HG03060 (cell line): Measurements from ENCODE around the gene MEGF8.

Experiments
- ATAC-seq: cut with Tn5 transposase; IDR thresholded peaks from one replicate; pipeline ENCODE4 v1.9.1; 2021; ENCODE audit warnings: low read depth, moderate number of reproducible peaks; ENCODE audit not compliant: unreplicated experiment

MEGF8 gene

DNA sequence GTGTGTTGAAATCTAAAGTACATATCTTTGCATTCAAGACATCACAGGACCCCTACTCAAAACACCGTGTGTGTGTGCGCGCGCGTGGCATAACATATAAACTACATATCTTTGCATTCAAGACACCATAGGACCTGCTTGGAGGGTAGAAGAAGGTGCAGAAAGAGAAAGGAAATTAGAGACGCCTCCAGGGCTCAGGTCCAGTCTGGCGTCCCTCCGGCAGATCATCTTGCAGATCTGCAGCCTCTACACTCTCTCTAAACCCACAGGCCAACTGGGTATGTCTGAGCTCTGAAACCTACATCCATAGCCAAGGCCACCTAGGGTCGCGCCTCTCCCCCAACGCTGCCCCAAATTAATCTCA is 22.4 kb upstream of the MEGF8 start:
- no peak for ATAC-seq

DNA sequence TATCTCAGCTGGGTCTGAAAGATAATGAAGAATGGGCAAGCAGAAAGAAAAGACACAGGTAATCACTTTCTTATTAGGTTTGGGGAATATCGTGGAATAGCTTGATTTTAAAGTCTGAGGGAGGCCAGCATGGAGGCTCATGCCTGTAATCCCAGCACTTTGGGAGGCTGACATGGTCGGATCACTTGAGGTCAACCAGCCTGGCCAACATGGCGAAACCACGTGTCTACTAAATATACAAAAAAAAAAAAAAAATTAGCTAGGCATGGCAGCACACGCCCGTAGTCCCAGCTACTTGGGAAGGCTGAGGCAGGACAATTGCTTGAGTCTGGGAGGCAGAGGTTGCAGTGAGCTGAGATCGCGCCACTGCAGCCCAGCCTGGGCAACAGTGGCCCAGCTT is 21.6 kb upstream of the MEGF8 start:
- no peak for ATAC-seq

DNA sequence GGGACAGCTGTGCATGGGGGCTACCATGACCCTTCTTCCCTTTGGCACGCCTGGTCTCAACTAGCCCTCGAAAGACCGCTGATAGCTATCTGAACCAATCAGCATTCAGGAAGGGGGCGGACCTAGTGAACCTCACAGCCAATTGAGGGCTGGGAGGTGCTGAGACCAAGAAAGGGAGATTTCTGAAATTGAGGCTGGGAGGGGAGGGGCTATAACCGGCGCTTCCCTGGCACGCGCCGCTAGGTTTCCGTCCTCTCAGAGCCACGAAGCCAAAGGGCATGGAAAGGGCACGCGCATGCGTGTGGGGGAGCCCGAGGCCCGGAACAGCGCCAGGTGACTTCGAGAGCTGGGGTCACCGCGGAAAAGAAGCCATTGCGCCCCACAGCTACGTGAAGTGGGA is 18.8 kb upstream of the MEGF8 start:
- ATAC-seq: no peak

DNA sequence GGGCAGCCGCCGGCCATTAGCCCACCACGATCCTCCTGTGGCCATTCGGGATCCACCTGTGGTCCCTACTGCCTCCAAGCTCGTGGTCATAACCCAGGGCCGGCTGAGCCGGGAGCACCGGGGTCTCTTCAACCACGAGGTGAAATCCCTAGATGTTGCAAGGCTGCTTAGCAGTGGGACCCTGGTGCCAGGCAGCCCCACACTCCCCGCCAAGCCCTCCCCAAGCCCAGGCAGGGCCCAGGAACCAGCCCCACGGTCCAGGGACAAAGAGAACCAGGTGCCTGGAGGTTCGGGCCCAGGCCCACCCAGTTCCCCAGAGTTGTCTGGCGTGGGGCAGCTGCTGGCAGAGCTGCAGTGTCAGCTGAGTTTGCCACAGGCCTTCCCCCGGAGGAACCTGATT is 15.7 kb upstream of the MEGF8 start:
- no peak for ATAC-seq

DNA sequence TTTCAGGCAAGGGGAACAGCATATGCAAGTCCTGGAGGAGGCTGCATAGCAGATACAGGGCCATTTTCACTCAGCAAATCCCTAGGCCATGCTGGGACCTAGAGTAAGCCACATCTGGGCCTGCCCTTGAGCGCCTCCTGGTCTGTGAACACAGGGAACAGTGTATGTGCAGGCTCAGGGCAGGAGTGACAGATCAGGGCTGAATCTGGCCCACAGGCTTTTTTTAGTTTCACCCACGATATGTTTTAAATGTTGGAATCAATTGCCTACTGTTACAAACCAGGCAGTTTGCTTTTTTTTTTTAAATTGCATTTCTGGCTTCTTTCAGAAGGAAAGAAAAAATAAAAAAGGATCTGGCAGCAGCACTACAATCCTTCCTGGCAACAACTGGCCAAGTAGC is 13.8 kb upstream of the MEGF8 start:
- ATAC-seq: no peak

DNA sequence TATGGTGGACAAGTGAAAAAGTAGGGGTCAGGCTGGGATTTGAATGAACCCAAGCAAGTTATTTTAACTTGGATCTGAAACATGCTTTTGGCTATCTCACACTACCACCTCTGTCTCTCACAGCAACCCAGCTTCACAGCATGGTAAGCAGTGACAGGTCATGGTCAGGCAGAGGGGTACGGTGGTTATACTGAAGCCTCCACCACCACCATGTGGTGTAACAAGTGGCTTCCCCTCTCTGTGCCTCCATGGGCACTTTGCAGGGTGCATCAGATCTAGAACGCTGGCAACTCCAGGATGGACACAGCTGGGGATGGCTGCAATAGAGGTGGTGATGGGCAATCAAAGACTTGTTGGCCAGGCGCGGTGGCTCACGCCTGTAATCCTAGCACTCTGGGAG is 13.1 kb upstream of the MEGF8 start:
- no peak for ATAC-seq

DNA sequence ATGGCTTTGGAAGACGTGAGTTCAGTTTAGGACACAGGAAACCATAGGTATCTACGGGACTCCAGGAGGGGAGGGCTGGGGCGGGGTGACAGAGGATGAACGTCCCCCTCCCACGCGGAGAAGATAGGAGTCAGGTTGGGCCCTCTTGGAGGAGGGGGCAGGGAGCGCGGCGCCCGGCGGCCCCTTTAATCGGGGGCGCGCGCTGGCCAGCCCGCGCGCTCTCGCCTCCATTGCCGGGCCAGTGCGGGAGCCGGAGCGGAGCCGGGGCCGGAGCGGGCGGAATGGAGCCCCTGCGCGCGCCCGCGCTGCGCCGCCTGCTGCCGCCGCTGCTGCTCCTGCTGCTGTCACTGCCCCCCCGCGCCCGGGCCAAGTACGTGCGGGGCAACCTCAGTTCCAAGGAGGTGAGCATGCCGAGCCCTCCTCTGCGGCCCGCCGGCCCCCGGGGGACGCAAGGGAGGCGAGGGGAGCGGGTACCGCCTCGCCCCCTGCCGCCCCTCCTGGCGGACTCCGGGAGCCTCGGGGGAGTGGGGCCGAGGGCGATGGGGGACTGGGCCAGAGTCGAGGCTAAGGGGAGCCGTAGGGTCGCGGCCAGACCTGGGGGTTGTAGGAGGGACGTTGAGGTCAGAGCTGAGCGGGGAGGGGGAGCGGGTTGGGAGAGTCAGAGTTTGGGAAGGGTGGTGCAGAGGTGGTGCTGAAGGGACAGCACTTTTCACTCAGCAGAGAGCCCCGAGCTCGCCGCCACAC is 12.2 kb upstream of the MEGF8 start, which contains the start of gene TMEM145:
Gene TMEM145, plus strand, starts transcription at position 214 of the 744 bp plus-strand sequence. Its CDS starts 68 bp downstream, at position 282.
- ATAC-seq: no peak

DNA sequence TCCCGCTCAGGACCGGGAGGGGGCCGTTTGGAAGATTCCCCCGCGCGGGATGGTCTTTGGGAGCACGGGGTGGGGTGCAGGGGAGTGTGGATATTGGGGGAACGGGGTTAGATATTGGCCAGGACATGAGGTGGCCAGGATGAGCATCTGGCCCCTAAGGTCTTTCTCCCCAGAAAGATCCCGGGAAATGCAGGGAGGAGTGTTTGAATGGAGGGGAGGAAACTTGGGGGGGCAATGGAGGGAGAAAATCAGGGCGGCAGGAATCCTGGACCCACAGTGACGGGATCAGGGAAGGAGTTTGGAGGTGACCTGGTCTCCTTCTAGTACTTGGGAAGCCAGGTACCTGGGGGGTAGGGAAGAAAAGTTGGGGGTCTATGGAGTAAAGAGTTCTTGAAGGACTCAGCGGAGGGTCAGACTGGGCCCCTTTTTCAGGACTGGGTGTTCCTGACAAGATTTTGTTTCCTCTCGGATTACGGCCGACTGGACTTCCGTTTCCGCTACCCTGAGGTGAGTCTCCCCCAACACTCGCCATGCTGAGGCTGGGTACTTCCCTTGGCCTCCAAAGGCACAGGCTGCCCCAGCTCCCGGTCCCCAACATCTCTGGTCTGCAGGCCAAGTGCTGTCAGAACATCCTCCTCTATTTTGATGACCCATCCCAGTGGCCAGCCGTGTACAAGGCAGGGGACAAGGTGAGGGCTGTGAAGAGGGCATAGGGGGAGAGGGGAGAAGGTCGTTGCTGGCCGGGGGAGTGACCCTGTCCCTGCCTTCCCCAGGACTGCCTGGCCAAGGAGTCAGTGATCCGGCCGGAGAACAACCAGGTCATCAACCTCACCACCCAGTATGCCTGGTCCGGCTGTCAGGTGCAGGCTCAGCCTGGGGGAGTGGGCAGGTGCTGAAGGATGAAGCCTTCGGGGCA is 11.3 kb upstream of the MEGF8 start:
- ATAC-seq: no peak

DNA sequence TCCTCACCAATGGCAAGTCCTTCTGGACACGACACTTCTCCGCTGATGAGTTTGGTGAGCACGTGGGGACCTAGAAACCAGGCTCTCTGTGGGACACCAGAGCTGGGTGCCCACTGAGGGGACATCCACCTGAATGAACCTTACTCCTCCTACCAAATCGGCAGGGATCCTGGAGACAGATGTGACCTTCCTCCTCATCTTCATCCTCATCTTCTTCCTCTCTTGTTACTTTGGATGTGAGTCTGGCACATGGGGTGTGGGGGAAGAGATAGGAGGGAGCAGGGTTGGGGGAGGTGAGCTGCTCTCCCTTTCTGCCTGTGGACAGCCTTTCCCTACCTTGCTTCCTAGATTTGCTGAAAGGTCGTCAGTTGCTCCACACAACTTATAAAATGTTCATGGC is 10.4 kb upstream of the MEGF8 start:
- ATAC-seq: no peak

DNA sequence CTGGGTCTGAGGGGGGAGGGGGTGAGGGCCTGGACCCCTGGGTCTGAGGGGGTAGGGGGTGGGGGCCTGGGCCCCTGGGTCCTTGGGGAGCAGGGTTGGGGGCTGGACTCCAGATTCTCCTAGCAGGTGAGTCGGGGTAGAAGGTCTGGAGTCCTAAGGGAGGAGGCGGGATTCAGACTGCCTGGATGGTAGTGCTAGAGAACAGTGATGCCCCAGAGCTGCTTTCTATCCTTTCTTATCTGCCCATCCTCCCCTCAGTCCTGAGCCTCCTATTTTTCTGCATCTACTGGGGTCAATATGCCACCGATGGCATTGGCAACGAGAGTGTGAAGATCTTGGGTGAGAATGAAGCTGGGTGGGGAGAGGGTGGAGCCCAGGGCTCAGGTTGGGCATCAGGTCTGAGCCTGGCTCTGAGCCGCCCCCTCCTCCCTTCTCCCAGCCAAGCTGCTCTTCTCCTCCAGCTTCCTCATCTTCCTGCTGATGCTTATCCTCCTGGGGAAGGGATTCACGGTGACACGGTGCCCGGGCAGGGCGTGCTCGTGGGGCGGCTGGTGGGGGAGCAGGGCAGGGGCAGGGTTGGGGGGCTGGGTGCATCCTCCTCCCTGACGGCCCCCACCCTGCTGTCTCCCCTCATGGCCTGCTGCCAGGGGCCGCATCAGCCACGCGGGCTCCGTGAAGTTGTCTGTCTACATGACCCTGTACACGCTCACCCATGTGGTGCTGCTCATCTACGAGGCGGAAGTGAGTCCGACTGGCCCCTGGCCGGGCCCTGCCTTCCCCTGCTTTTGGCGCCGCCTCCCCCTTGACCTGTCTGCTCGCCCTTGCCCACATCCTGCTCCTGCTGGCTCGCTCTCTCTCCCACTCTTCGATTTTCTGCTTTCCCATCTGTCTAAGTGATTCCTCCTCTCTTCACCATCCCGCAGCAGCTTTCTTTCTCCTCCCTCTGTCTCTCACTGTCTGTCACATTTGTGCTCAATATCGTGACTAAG is 8.9 kb upstream of the MEGF8 start:
- no peak for ATAC-seq

DNA sequence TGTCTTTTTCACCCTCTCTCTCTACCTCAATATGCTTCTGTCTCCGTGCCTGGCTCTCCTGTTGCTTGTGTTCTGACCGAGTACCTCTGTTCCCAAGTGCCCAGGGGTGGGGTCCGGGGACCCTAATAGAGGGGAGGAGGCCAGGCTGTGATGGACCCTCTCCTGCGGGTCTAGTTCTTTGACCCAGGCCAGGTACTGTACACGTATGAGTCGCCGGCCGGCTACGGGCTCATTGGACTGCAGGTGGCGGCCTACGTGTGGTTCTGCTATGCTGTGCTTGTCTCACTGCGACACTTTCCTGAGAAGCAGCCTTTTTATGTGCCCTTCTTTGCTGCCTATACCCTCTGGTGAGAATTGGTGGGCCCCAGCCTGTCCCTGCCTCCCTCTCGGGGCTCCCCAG is 7.9 kb upstream of the MEGF8 start:
- no peak for ATAC-seq

DNA sequence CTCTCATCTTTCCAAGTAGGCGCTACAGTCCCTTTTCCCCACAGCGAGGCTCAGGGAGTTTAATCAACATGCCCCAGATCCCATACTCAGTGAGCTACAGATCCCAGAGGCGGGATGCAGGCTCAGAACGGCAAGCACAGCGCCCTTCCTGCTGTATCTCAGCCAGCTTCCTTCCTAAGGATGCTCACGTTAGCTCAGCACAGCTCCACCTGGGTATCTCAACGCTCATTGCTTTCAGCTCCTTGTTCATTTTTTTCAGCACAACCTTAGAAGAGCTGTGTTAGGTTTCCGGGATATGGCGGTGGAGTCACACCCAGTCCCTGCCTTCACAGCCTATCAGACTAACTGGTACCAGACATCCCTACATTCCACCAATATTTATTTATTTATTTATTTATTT is 3.1 kb upstream of the MEGF8 start:
- ATAC-seq: no peak

DNA sequence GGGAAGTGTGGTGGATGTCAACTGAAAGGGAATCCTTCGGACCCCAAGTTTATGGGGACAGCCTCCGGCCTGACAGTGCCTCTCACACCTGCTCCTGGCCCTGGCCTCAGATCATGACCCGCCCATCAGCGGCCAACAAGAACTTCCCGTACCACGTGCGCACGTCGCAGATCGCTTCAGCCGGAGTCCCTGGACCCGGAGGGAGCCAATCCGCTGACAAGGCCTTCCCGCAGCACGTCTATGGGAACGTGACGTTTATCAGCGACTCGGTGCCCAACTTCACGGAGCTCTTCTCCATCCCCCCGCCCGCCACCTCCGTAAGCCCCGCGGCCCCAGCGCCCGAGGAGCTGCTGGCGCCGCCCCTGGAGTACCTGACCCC is 2.0 kb upstream of the MEGF8 start:
- no peak for ATAC-seq

DNA sequence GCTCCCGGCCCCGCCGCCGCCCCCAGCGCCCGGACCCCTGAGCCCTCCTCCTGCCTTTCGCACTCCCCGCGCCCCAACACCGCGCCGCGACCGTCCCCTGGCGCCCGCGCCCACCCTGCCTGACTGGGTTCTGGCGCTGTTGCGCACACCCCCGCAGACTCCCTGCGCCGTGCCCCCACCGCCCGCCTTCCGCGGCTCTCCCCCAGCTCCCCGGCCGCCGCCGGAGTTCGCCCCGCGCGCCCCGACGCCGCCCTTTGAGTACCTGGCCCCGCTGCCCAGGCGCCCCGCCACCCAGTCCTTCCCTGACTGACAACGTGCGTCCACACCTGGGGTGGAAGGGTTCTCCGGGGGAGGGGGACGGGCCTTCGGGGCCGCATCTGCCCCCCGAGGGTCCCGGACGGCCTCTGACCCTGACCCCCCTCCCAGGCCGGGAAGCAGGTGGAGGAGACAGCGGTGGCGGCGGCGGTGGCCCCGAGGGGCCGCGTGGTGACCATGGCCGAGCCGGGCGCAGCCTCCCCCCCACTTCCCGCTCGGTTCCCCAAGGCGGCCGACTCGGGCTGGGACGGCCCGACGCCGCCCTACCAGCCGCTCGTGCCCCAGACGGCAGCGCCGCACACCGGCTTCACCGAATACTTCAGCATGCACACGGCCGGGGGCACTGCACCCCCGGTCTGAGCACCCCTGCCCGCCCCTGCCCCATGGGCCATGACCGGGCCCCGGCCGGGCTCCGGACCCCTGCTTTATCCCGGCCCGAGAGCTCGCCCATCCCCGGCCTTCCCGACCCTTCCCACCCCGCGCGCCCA is 1.4 kb upstream of the MEGF8 start:
- ATAC-seq: no peak

DNA sequence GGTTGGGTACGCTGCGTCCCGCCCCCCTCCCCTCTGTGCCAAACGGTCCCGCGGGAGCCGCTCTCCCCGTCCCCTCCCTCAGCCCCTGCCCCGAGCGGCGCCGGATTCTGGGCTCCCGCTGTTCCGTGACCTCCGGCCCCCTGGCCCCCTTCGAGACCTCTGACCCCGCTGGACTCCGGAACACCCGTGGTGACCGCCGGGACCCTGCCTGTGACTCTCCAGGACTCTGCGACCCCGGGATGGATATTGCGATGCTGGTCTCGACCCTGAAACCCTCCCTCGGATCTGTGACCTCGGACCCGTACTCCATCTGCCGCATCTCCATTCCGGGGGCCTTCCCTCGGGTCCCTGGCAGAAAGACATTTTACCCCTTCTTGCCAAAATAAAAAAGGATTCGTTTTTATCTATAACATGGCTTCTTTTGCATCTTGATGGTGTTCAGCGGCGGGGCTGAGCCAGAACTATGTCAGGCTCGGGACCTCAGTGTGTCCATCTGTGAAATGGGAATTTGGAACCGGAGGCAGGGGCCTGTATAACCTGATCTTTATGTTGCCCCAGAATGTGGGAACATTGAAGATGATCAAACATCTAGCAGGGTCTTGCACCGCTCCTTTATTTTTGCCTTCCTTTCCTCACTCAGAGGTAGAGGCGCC is 654 bp upstream of the MEGF8 start:
- ATAC-seq: no peak

DNA sequence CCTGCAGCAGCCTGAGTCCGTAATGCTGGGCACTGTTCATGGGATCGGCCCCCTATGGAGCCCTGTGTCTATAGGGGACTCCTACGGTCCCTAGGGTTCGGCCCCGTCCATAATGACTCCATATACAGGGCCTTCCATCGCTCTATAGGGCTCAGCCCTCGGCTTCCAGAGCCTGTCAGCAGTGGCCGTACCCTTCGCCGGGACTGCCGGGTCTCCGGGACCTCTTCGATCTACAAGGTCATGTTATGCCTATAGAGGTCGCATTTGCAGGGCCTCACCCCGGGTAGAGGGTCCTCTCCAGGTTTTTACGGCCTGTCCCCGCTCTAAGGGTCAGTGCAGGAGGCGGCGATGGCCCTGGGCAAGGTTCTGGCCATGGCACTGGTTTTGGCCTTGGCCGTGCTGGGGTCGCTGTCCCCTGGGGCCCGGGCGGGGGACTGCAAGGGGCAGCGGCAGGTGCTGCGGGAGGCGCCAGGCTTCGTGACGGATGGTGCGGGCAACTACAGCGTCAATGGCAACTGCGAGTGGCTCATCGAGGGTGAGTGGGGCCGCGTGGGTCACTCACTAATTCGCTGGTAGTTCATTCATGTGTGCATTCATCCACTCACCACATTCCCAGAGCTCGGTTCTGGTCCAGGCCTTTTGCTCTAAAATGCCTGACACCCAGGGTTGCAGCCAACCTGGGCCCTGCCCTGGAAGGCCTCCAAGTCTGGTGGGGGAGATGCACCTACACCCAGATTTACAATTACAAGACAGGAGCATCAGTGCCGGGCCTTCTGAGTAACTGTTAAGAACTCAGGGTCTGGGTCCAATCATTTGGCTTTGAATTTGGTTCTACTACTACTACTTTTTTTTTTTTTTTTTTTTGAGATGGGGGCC is 699 bp downstream of the MEGF8 start:
- peak; percentile 10 for ATAC-seq

DNA sequence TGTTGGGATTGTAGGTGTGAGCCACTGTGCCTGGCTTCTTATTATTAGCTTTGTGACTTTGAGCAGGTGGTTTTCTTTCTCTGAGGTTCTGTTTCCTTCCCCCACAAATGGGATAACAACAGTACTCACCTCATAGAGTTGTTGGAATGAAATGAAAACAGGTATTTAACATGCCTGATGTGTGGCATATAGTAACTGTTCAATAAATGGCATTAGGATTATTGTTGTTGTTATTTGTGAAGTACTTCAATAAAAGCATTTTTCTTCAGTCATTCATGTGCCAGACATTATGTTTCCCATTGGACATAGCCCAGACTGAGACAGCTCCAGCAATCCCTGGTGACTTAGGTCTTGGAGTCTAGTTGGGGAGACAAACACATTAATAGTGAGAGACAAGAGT is 1.5 kb downstream of the MEGF8 start:
- no peak for ATAC-seq

DNA sequence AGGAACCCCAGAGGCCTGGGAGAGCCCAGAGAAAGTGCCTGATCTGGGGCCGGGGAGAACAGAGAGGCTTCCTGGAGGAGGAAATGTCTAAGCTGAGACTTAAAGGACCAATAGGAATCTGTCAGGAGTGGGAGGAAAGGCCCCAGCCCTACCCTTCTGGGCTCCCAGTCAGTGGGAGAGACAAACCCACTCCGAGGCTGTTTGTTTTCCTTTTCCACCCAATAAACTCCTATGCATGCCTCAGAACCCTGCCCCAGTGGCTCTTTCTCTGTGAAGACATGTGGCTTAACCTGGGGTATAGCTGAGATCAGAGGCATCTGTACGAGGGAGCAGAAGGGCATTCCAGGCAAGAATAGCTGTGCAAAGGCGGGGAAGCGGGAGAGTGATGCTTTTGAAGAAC is 1.9 kb downstream of the MEGF8 start:
- ATAC-seq: no peak
